ENCODE data around the gene DDX31. TPM values are rescaled to one million over a fixed set of nuclear protein-coding genes. Genes with fewer than 3 reads are reported as not detected.
"Not testable (repeated sequence)": the region's sequence is repeated elsewhere in the genome, so short reads cannot be mapped to it uniquely, and the experiment has no call there.

The DDX31 gene
- polyA plus RNA-seq (2013, experiment 1 of 2), result 10.0 TPM
- 10.2 TPM for polyA plus RNA-seq (2013, experiment 2 of 2)

DNA sequence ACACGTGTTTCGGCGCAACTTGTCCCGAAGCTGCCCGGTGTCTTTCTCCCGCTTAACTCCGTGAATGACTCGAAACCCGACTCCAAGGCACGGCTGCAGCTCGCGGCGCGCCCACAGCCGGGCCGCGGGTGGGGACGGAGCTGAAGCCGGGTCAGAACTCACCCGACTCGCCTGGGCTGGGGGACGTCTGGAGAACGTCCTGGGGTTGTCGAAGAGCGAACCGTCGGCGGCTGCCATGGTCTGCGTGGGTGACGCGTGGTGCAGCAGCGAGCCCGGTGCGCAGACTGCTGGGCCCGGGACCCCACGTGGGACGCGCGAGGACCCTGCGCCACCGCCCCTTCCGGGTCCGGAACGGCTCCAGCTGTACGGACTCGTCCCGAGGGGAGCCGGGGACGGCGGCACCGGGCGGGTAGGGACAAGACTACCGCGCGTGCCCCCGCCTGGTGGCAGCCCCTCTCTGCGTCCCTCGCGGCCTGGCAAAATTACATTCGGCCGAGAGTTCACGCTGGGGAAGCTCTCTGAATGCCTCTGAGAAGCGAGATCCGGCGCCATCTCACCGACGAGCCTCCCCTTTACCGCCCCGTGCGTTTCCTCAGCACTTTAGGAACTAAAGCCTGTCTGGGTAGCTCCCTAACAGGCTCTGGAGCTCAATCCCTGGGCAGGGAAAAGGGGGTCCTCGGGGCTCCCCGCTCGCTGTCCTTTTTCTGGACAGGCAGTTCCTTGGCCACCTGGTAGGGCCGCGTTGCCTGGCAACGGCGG, at the start of gene DDX31:
Gene DDX31, minus strand, starts transcription at position 286 of the 759 bp plus-strand sequence. Its CDS starts 49 bp downstream, at position 237.
- Histone ChIP-seq H3K4ac (ENCODE audit: low read length) (peak within 1 kb of the TSS; percentile 78), H3K23ac (ENCODE audit: low read depth, low read length, poor library complexity) (peak within 1 kb of the TSS; percentile 96), H4K8ac (ENCODE audit: low read depth, low read length) (no peak within 1 kb of the TSS), H4K91ac (ENCODE audit: low read depth, low read length, poor library complexity) (no peak within 1 kb of the TSS), H2BK12ac (ENCODE audit: low read length) (no peak within 1 kb of the TSS), H3K27ac (replicated peaks; ENCODE audit: low read length) (peak within 1 kb of the TSS; percentile 98), H2AK5ac (ENCODE audit: low read depth, low read length) (peak within 1 kb of the TSS; percentile 93), H3K9ac (ENCODE audit: low read depth, low read length, poor library complexity) (peak within 1 kb of the TSS; percentile 100), H3K18ac (ENCODE audit: low read length) (peak within 1 kb of the TSS; percentile 98), H2BK120ac (ENCODE audit: low read depth, low read length) (peak within 1 kb of the TSS; percentile 89), H3K4me2 (ENCODE audit: insufficient read depth, low read length, poor library complexity, severe bottlenecking) (peak within 1 kb of the TSS; percentile 89), H3K4me1 (ENCODE audit: control insufficient read depth in 2 of 2, insufficient read depth in 1 of 2, low read depth in 1 of 2, low read length in 2 of 2) (peaks cover 2 to 5% of the 10 kb centered on the region in 2 donors), H3K27me3 (ENCODE audit: control insufficient read depth in 3 of 3, insufficient read depth in 3 of 3, low read depth in 1 of 3, low read length in 3 of 3) (no peaks in the 10 kb centered on the region), H3K4me3 (ENCODE audit: low read length in 2 of 2) (peak within 1 kb of the TSS; percentile 98 to 99), H3K36me3 (replicated peaks in 1 of 2; ENCODE audit: control insufficient read depth in 2 of 2, insufficient read depth in 2 of 2, low read length in 2 of 2) (peaks cover 0 to 34% of the 10 kb centered on the region in 2 donors), H2BK5ac (ENCODE audit: low read length) (peak within 1 kb of the TSS; percentile 96), H3K9me3 (replicated peaks in 1 of 2; ENCODE audit: control insufficient read depth in 2 of 2, insufficient read depth in 1 of 2, low read depth in 1 of 2, low read length in 2 of 2) (peaks cover 0 to 16% of the 10 kb centered on the region in 2 donors), H2AFZ (ENCODE audit: low read length) (peak within 1 kb of the TSS; percentile 99), H3K14ac (ENCODE audit: low read length) (peak within 1 kb of the TSS; percentile 74), H3K79me1 (ENCODE audit: low read depth, low read length) (peaks cover 7% of the 10 kb centered on the region), H2BK15ac (ENCODE audit: low read length) (peak within 1 kb of the TSS; percentile 92)
- WGBS, 2 donors (ENCODE audit: extremely low coverage in 2 of 2, insufficient read length in 2 of 2, insufficient replicate concordance in 1 of 2), result no CpG with 5 or more reads among the region's 77 CpGs
- peak; percentile 92 for DNase-seq (ENCODE audit: low spot score)

- not testable (repeated sequence) for DNase-seq (ENCODE audit: low spot score); H3K4me3 ChIP-seq (ENCODE audit: low read length in 2 of 2); H3K23ac ChIP-seq (ENCODE audit: low read depth, low read length, poor library complexity); H3K36me3 ChIP-seq (replicated peaks in 1 of 2; ENCODE audit: control insufficient read depth in 2 of 2, insufficient read depth in 2 of 2, low read length in 2 of 2); H2BK12ac ChIP-seq (ENCODE audit: low read length); H3K18ac ChIP-seq (ENCODE audit: low read length); H3K4me1 ChIP-seq (ENCODE audit: control insufficient read depth in 2 of 2, insufficient read depth in 1 of 2, low read depth in 1 of 2, low read length in 2 of 2); H3K9ac ChIP-seq (ENCODE audit: low read depth, low read length, poor library complexity); H3K4me2 ChIP-seq (ENCODE audit: insufficient read depth, low read length, poor library complexity, severe bottlenecking); H3K14ac ChIP-seq (ENCODE audit: low read length); H3K27ac ChIP-seq (replicated peaks; ENCODE audit: low read length); H2AFZ ChIP-seq (ENCODE audit: low read length); H4K91ac ChIP-seq (ENCODE audit: low read depth, low read length, poor library complexity); H2BK15ac ChIP-seq (ENCODE audit: low read length); H2BK5ac ChIP-seq (ENCODE audit: low read length); H2BK120ac ChIP-seq (ENCODE audit: low read depth, low read length); H3K4ac ChIP-seq (ENCODE audit: low read length); H3K79me1 ChIP-seq (ENCODE audit: low read depth, low read length); H4K8ac ChIP-seq (ENCODE audit: low read depth, low read length); H3K9me3 ChIP-seq (replicated peaks in 1 of 2; ENCODE audit: control insufficient read depth in 2 of 2, insufficient read depth in 1 of 2, low read depth in 1 of 2, low read length in 2 of 2); H2AK5ac ChIP-seq (ENCODE audit: low read depth, low read length); H3K27me3 ChIP-seq (ENCODE audit: control insufficient read depth in 3 of 3, insufficient read depth in 3 of 3, low read depth in 1 of 3, low read length in 3 of 3)
- WGBS, 2 donors (ENCODE audit: extremely low coverage in 2 of 2, insufficient read length in 2 of 2, insufficient replicate concordance in 1 of 2), result no CpG with 5 or more reads among the region's 8 CpGs
These were observed 48.7 kb upstream of the DDX31 start for GRCh38 chr9:132718381-132718928.

DNA sequence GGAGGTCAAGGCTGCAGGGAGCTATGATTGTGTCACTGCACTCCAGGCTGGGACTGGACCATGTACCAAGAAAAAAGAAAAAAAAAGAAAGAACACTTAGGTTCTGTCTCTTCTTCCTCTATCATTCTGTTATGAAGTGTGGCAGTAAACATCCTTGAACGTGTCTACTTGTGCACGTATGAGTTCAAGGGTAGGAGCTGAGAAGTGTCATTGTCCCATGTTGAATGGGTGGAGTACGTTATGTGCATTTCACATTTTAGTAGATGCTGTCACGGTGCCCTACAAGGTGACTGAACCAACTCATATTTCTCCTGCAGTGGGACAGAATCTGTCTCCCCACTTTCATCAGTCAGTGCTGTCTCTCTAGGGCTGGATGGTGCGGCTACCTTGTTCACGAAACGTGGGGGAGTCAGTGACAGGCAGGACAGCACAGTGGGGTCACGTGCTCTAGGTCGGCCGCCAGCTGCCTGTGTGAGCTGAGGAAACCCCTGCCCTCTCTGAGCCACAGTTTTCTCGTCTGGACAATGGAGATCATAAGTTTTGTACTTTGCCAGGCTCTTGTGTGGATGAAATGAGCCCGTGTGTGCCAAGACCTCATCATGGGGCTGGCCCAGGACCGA, 47.7 kb upstream of the DDX31 start:
- H3K4me2 ChIP-seq (ENCODE audit: insufficient read depth, low read length, poor library complexity, severe bottlenecking), result no peak overlapping the region
- no peak for DNase-seq (ENCODE audit: low spot score)

DNA sequence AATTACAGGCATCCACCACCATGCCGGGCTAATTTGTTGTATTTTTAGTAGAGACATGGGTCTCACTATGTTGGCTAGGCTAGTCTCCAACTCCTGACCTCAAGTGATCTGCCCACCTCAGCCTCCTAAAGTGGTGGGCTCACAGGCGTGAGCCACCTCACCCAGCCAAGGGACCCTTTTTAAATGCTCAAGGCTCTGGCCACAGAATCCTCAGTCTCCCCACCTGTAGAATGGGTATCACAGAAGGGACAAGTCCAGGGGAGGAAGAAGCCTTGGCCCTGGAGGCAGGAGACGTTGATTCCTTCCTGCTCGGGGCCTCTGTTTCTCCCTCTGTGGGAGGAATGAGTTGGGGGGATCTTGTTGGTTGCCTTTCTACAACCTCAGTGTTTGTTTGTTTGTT, 46.2 kb upstream of the DDX31 start:
- no CpG with 5 or more reads among the region's 4 CpGs for WGBS, 2 donors (ENCODE audit: extremely low coverage in 2 of 2, insufficient read length in 2 of 2, insufficient replicate concordance in 1 of 2)
- Histone ChIP-seq H3K9me3 (replicated peaks in 1 of 2; ENCODE audit: control insufficient read depth in 2 of 2, insufficient read depth in 1 of 2, low read depth in 1 of 2, low read length in 2 of 2) (no peaks in the 10 kb centered on the region), H2AK5ac (ENCODE audit: low read depth, low read length) (no peak overlapping the region), H2AFZ (ENCODE audit: low read length) (no peak overlapping the region), H2BK12ac (ENCODE audit: low read length) (no peak overlapping the region), H3K27ac (replicated peaks; ENCODE audit: low read length) (no peak overlapping the region), H3K14ac (ENCODE audit: low read length) (no peak overlapping the region), H2BK15ac (ENCODE audit: low read length) (no peak overlapping the region), H4K91ac (ENCODE audit: low read depth, low read length, poor library complexity) (no peak overlapping the region), H3K4me3 (ENCODE audit: low read length in 2 of 2) (no peak overlapping the region), H2BK120ac (ENCODE audit: low read depth, low read length) (no peak overlapping the region), H3K36me3 (replicated peaks in 1 of 2; ENCODE audit: control insufficient read depth in 2 of 2, insufficient read depth in 2 of 2, low read length in 2 of 2) (no peaks in the 10 kb centered on the region), H3K79me1 (ENCODE audit: low read depth, low read length) (no peaks in the 10 kb centered on the region), H3K27me3 (ENCODE audit: control insufficient read depth in 3 of 3, insufficient read depth in 3 of 3, low read depth in 1 of 3, low read length in 3 of 3) (peaks cover 0 to 3% (median 0%) of the 10 kb centered on the region in 3 experiments), H3K4me2 (ENCODE audit: insufficient read depth, low read length, poor library complexity, severe bottlenecking) (no peak overlapping the region), H2BK5ac (ENCODE audit: low read length) (no peak overlapping the region), H3K18ac (ENCODE audit: low read length) (no peak overlapping the region), H3K9ac (ENCODE audit: low read depth, low read length, poor library complexity) (no peak overlapping the region), H4K8ac (ENCODE audit: low read depth, low read length) (no peak overlapping the region), H3K4me1 (ENCODE audit: control insufficient read depth in 2 of 2, insufficient read depth in 1 of 2, low read depth in 1 of 2, low read length in 2 of 2) (peaks cover 0 to 3% of the 10 kb centered on the region in 2 donors), H3K4ac (ENCODE audit: low read length) (no peak overlapping the region), H3K23ac (ENCODE audit: low read depth, low read length, poor library complexity) (no peak overlapping the region)
- DNase-seq (ENCODE audit: low spot score), result no peak

More for the DNA sequence above, 47.7 kb upstream of the DDX31 start:
- Histone ChIP-seq H2BK120ac (ENCODE audit: low read depth, low read length) (peak overlapping the region; percentile 53), H3K9me3 (replicated peaks in 1 of 2; ENCODE audit: control insufficient read depth in 2 of 2, insufficient read depth in 1 of 2, low read depth in 1 of 2, low read length in 2 of 2) (no peaks in the 10 kb centered on the region), H2BK15ac (ENCODE audit: low read length) (no peak overlapping the region), H3K14ac (ENCODE audit: low read length) (no peak overlapping the region), H3K9ac (ENCODE audit: low read depth, low read length, poor library complexity) (no peak overlapping the region), H2AFZ (ENCODE audit: low read length) (no peak overlapping the region), H3K4ac (ENCODE audit: low read length) (no peak overlapping the region), H2BK5ac (ENCODE audit: low read length) (no peak overlapping the region), H3K27me3 (ENCODE audit: control insufficient read depth in 3 of 3, insufficient read depth in 3 of 3, low read depth in 1 of 3, low read length in 3 of 3) (peaks cover 0 to 3% (median 0%) of the 10 kb centered on the region in 3 experiments), H3K23ac (ENCODE audit: low read depth, low read length, poor library complexity) (no peak overlapping the region), H2BK12ac (ENCODE audit: low read length) (peak overlapping the region; percentile 12), H4K8ac (ENCODE audit: low read depth, low read length) (no peak overlapping the region), H3K79me1 (ENCODE audit: low read depth, low read length) (no peaks in the 10 kb centered on the region), H3K36me3 (replicated peaks in 1 of 2; ENCODE audit: control insufficient read depth in 2 of 2, insufficient read depth in 2 of 2, low read length in 2 of 2) (no peaks in the 10 kb centered on the region), H2AK5ac (ENCODE audit: low read depth, low read length) (no peak overlapping the region), H3K4me3 (ENCODE audit: low read length in 2 of 2) (no peak overlapping the region), H3K18ac (ENCODE audit: low read length) (peak overlapping the region; percentile 58), H4K91ac (ENCODE audit: low read depth, low read length, poor library complexity) (no peak overlapping the region), H3K27ac (replicated peaks; ENCODE audit: low read length) (no peak overlapping the region), H3K4me1 (ENCODE audit: control insufficient read depth in 2 of 2, insufficient read depth in 1 of 2, low read depth in 1 of 2, low read length in 2 of 2) (peaks cover 0 to 3% of the 10 kb centered on the region in 2 donors)
- WGBS, 2 donors (ENCODE audit: extremely low coverage in 2 of 2, insufficient read length in 2 of 2, insufficient replicate concordance in 1 of 2), result no CpG with 5 or more reads among the region's 13 CpGs
